ENCODE measurements around the gene RTN4RL1.

- TF ChIP-seq, protein P1, sequence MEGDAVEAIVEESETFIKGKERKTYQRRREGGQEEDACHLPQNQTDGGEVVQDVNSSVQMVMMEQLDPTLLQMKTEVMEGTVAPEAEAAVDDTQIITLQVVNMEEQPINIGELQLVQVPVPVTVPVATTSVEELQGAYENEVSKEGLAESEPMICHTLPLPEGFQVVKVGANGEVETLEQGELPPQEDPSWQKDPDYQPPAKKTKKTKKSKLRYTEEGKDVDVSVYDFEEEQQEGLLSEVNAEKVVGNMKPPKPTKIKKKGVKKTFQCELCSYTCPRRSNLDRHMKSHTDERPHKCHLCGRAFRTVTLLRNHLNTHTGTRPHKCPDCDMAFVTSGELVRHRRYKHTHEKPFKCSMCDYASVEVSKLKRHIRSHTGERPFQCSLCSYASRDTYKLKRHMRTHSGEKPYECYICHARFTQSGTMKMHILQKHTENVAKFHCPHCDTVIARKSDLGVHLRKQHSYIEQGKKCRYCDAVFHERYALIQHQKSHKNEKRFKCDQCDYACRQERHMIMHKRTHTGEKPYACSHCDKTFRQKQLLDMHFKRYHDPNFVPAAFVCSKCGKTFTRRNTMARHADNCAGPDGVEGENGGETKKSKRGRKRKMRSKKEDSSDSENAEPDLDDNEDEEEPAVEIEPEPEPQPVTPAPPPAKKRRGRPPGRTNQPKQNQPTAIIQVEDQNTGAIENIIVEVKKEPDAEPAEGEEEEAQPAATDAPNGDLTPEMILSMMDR (tag by site-specific recombination; IDR thresholded peaks at IDR 0.05) = no peak
- TF ChIP-seq ZNF621 (tag by site-specific recombination; IDR thresholded peaks at IDR 0.05) (no peak), KLF7 (tag by site-specific recombination; IDR thresholded peaks at IDR 0.05; ENCODE audit: borderline replicate concordance) (no peak), ZEB2 (tag by site-specific recombination; IDR thresholded peaks at IDR 0.05) (no peak), ZNF704 (tag by site-specific recombination; IDR thresholded peaks at IDR 0.05) (no peak), ZNF404 (tag by site-specific recombination; IDR thresholded peaks at IDR 0.05) (no peak), ZNF362 (tag by site-specific recombination; IDR thresholded peaks at IDR 0.05) (no peak), TCF7L2 (IDR thresholded peaks at IDR 0.05; ENCODE audit: borderline replicate concordance, low read depth, low read length) (no peak), PBX3 (CRISPR knock-in tag; IDR thresholded peaks at IDR 0.05) (no peak), KLF1 (tag by site-specific recombination; IDR thresholded peaks at IDR 0.05) (no peak), ZNF112 (tag by site-specific recombination; IDR thresholded peaks at IDR 0.05) (no peak), HOXA7 (CRISPR knock-in tag; IDR thresholded peaks at IDR 0.05; ENCODE audit: borderline replicate concordance) (no peak)
- TF ChIP-seq, protein P2, sequence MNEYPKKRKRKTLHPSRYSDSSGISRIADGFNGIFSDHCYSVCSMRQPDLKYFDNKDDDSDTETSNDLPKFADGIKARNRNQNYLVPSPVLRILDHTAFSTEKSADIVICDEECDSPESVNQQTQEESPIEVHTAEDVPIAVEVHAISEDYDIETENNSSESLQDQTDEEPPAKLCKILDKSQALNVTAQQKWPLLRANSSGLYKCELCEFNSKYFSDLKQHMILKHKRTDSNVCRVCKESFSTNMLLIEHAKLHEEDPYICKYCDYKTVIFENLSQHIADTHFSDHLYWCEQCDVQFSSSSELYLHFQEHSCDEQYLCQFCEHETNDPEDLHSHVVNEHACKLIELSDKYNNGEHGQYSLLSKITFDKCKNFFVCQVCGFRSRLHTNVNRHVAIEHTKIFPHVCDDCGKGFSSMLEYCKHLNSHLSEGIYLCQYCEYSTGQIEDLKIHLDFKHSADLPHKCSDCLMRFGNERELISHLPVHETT (tag by site-specific recombination; IDR thresholded peaks at IDR 0.05) = no peak
Observed at GRCh38 chr17:1945621-1946020, 79.5 kb downstream of the RTN4RL1 start.

Measured in HEK293 (cell line).